HG03558 (cell line): ENCODE data around the gene CRP.
"Not testable (repeated sequence)": the region's sequence is repeated elsewhere in the genome, so short reads cannot be mapped to it uniquely, and the experiment has no call there.

Source experiments
- ATAC-seq: cut with Tn5 transposase; IDR thresholded peaks from one replicate; pipeline ENCODE4 v1.9.1; 2021; ENCODE audit warnings: moderate number of reproducible peaks; ENCODE audit not compliant: unreplicated experiment; ENCODE audit errors: extremely low read depth

CRP gene

DNA sequence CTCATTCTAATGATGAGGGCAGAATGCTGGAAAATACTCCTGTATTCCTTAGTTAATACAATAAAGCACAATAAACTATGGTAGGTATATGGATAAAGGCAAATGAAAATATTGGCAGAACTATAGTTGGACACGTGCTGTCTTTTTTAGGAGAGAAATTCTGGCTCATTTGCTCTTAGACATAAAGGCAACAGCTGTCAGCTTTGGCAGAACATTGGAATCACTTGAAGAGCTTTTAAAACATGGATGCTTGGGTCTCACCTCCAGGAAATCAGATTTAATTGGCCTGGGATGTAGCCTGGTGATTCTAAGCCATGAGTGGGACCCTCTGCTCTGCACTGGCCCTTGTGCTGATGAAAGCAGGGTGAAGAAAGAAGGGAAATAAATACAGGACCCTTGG is 9.9 kb downstream of the CRP start:
- no peak for ATAC-seq

DNA sequence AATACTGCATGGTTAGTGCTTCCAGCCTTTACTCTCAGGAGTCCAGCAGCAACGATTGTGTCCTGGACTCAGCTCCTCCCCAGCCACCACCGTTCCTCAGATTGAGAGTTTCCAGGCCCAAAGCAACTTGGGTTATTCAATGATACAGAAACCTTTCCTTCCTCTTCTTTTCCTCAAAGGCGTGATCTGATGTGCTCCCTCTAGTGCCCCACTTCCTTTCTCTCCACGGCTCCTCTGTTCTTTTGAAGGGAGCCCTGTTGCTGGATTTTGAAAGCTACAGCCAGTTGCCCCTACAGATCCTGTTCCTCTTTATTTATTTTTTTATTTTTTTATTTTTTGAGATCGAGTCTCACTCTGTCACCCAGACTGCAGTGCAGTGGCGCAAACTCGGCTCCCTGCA is 14.1 kb downstream of the CRP start:
- ATAC-seq, result no peak

DNA sequence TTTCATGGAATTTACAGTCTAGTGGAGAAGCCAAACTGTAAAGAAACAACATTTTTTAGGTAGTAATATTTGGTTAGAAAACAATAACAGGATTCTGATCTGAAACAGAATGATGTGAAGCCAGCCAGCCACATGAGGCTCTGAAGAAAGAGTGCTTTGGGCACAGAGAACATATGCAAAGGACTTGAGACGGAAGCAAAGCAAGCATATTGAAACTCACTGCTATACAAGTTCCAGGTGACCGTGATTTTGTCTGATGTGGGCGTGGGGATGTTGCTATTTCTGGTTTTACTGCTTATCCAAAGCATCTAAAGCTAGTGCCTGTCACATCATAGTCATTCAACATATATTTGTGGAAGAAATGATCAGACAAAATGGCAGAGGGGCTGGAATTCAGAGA is 14.7 kb downstream of the CRP start:
- no peak for ATAC-seq

DNA sequence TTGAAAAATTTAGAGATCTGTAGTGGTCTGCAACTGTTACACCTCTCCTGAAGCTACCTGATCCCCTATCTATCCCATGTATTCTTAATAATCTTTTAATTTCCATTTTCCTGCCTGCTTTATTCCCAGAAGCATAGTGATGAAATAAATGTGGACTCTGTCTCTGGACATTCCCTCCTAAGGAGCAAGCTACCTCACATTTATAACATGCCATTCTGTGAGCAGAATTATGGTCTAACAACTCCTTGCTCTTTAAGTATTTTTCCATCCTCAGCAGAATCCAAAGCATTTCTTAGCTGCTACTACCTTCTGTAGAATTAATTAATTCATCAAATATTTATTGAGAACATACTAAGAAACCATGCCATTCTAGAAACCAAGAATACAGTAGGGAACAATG is 15.1 kb downstream of the CRP start:
- no peak for ATAC-seq

DNA sequence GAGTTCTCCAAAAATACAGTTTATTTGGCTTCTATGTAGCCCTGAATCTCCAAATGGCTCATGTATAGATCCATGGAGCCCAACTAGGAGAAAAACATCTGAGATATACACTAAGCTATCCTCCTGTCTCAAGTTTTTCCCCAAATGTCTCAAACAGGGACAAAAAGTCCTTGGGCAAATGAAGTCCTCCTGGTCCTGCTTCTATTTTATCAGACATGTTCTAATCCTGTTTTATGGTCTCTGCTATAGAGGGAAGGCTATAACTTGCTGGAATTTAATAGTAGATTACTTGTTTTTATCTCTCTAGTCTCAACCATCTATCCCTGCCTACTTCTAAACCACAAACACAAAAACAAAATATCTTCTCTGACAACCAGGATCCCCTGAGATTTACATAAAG is 26.9 kb downstream of the CRP start:
- ATAC-seq, result no peak

DNA sequence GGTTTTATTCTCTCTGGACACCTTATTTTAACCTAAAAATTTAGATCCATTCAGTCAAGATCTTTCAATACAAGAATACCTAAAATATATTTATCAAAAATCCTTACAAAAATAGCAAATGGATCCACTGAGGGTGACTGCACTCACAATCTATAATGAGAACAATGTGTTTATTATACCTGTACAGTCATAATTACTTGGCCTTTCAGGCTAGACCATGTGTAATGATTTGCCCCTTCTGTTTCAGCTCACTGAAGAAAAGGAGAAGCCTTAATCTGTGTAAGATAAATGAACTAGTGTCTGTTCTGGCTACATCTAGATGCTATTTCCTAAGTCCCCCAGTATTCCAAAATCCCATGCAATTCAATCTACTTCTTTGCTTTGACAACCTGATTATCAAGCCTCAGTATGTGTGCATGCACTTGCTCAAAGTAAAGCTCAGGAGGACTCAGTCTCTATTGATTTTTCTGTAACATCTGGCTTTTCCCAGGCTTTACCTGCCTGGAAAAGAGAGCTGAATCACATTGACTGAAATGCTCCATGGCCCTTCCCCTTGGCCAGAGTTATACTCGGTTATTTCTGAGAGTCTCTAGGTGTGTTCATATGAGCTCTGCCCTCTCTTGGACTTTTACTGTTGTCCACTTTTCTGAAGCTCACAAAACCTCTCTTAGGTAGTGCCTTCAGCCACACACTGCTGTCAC is 27.6 kb downstream of the CRP start:
- ATAC-seq, result no peak

DNA sequence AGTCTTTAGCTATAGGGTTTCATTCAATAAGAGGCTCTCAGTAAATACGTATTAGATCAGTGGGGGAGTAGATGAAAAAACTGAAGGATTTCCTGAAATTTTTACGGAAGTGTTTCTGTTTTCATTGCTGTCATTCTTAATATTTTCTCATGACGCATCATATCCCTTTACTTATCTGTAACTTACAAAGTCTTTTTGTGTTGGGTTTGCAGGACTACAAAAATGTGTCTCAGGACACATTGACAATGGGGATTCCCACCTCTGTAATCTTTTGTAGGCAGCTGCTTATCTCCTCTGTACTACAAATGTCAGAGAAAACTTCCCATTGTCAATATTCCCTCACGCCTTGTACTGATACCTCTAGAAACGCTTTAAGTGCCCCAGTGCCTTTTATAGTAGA is 35.5 kb downstream of the CRP start:
- ATAC-seq, result no peak

DNA sequence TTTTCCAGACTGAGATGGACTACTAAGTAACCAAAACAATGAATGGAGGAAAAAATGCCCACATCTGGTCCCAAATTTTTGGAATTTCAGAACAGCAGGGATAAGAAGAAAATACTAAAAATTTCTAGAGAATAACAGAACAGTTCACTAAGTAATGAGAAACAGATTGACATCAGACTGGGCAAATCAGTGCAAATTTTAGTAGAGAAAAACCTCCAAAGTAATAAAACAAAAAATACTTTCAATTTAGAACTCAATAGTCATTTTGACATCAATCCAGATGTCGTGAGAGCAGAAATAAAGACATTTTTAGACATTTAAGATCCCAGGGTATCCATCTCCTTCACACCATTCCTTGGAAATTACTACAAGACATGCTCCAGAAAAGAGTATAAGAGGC is 39.3 kb downstream of the CRP start:
- no peak for ATAC-seq

DNA sequence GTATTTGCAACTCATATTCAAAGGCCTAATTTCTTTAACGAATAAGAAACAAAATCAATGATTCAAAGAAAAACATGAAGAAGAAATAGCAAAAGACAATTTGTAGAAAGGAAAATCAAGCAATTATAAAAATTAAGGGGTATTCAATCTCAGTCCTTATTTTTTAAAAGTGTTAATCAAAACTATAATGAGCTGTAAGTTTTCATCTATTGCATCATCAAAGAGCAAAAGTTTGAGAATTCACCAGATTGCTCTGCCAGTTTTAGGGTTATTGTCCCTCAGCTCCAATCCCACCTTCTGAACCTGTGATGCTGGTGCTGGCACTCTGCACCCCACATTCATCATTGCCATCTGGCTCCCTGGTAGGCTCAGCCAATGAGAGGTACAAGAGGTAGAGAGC is 42.0 kb downstream of the CRP start:
- not testable (repeated sequence) for ATAC-seq

DNA sequence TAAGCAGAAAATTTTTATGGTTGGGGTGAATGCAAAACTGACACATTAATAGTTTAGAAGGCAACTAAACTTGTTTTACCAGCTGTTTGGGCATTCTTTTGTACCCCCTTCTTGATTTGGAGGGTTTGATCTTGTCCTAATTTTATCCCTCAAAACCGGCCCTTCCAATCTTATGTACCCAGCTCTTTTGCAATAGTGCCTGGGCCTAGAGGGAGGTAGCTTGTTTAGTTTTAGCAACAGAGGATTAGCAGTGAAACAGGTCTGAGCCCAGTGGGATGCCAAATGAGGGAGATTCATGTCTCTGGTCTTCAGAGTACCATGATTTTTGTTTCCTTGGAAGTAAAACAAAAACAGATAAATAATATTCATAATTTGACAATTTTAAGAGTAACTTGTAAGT is 45.1 kb downstream of the CRP start:
- no peak for ATAC-seq

DNA sequence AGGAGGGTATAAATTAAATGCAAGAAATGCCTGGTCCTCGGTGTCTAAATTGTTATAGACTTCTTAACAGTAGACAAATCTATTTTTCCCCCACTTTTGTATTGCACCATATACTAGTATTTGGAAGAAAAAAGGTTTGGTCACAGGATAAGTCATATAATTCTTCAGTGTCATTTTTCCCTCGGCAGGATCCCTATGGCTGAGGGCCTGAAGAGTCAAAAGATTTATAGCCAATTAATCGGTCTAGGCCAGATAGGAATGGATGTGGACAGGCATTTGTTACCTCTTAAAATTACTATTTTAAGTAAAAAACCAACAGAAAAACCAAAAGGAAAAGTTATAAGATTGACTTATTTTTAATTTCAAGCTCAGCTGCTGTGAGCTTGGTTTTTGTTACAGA is 45.6 kb downstream of the CRP start:
- no peak for ATAC-seq

DNA sequence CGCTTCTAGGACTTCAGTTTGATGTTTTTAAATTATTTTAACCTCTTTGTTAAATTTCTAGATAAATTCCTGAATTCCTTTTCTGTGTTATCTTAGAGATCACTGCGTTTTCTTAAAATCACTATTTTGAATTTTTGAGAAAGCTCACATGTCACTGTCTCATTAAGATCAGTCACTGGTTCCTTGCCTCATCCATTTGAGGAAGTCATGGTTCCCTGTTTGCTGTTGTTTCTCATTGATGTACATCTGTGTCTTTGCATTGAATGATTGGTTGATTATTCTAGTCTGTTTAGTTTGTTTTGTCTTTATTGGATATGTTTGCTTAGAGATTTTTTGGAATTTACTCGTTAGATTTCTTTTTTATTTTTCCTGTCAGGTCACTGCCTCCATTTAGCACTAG is 50.1 kb downstream of the CRP start:
- no peak for ATAC-seq

DNA sequence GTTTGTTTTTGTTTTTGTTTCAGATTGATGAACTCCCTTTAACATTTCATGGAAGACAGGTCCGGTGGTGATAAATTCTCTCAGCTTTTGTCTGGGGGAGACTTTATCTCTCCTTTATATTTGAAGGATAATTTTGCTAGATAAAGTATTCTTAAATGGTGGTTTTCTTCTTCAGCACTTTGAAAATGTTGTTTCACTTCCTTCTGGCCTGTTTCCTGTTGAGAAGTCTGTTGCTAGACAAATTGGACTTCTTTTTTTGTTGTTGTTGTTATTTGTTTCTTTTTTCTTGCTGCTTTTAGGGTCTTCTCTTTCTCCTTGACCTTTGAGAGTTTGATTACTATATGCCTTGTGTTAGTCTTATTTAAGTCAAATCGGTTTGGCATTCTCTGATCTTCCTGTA is 50.8 kb downstream of the CRP start:
- no peak for ATAC-seq
